PC-9 (cell line): ENCODE data around the gene SCUBE2. TPM values are rescaled to one million over a fixed set of nuclear protein-coding genes. Genes with fewer than 3 reads are reported as not detected.

ENCODE experiments used
- BruUV-seq: library from RNA; stranded (reverse); fragments of 400-500 nt; replicated peaks from 2 replicates; lab custom pipeline; 2021; lab: Mats Ljungman, UMichigan
- CTCF ChIA-PET: fragments of 300-600 bp; sonication (Branson Sonifier 250); formaldehyde crosslinking; loops from one replicate; lab custom pipeline; 2022; ENCODE audit warnings: antibody characterized with exemption; lab: Charles Lee
- POLR2A ChIA-PET: fragments of 300-600 bp; sonication (Branson Sonifier 250); formaldehyde crosslinking; loops from one replicate; lab custom pipeline; 2022; ENCODE audit warnings: antibody characterized with exemption; ENCODE audit not compliant: unreplicated experiment; lab: Charles Lee
- DNase-seq, 2 experiments: peaks; one replicate each; pipeline versions ENCODE4 v3.0.0 to v3.0.0-alpha.2; 2015 to 2022; ENCODE audit warnings: mixed read lengths in 1 of 2
- H2AFZ ChIP-seq: fragments of 200-600 bp; sonication (generic); 2 replicates; pipeline ENCODE4 v1.8.1; 2017; ENCODE audit warnings: antibody characterized with exemption
- H3F3A ChIP-seq: fragments of 200-600 bp; sonication (generic); 2 replicates; pipeline ENCODE4 v1.8.1; 2017; ENCODE audit warnings: antibody characterized with exemption, mild to moderate bottlenecking, low read depth; ENCODE audit not compliant: insufficient read depth
- H3K27ac ChIP-seq: fragments of 200-600 bp; sonication (generic); 2 replicates; pipeline ENCODE4 v1.6.1; 2016; ENCODE audit warnings: mixed run types
- H3K27me3 ChIP-seq: fragments of 200-600 bp; sonication (generic); 2 replicates; pipeline ENCODE4 v1.6.1; 2016; ENCODE audit warnings: low read depth, mixed run types; ENCODE audit not compliant: insufficient read depth
- H3K36me3 ChIP-seq: fragments of 200-600 bp; sonication (generic); 2 replicates; pipeline ENCODE4 v1.6.1; 2016; ENCODE audit warnings: low read depth, mixed run types
- H3K4me1 ChIP-seq: fragments of 200-600 bp; sonication (generic); replicated peaks from 2 replicates; pipeline ENCODE4 v1.6.1; 2016; ENCODE audit warnings: mixed run types; ENCODE audit not compliant: insufficient read depth
- H3K4me2 ChIP-seq: fragments of 200-600 bp; sonication (generic); 2 replicates; pipeline ENCODE4 v1.6.1; 2017; ENCODE audit warnings: mixed run types
- H3K4me3 ChIP-seq: fragments of 200-600 bp; sonication (generic); 2 replicates; pipeline ENCODE4 v1.6.1; 2016; ENCODE audit warnings: mixed run types
- H3K79me2 ChIP-seq: fragments of 200-600 bp; sonication (generic); 2 replicates; pipeline ENCODE4 v1.6.1; 2017; ENCODE audit warnings: low read depth, mixed run types
- H3K9me2 ChIP-seq: fragments of 200-600 bp; sonication (generic); 2 replicates; pipeline ENCODE4 v1.8.1; 2017; ENCODE audit warnings: mild to moderate bottlenecking; ENCODE audit not compliant: insufficient read depth
- H3K9me3 ChIP-seq: fragments of 200-600 bp; sonication (generic); 2 replicates; pipeline ENCODE4 v1.8.1; 2016; ENCODE audit warnings: low read depth; ENCODE audit not compliant: insufficient read depth
- H4K20me1 ChIP-seq: fragments of 200-600 bp; sonication (generic); 2 replicates; pipeline ENCODE4 v1.8.1; 2017; ENCODE audit not compliant: insufficient read depth
- EZH2 ChIP-seq: fragments of 200-600 bp; sonication (generic); IDR thresholded peaks from 2 replicates; pipeline ENCODE4 v1.8.0; 2017; ENCODE audit warnings: antibody characterized with exemption, low read depth
- intact Hi-C: fragments of 100-400 bp; cut with micrococcal nuclease; formaldehyde crosslinking; loops from one replicate; pipeline ENCODE4 v1.10.0; 2022; ENCODE audit not compliant: unreplicated experiment
- total RNA-seq: library from RNA; stranded (reverse); gene quantifications from 2 replicates; pipeline ENCODE4 v1.2.3, GENCODE V29; 2021
- TF ChIP-seq, protein P1 (sequence below): fragments of 200-600 bp; sonication (generic); conservative IDR thresholded peaks from 2 replicates; pipeline ENCODE4 v1.6.1; 2017; ENCODE audit warnings: mixed run types, antibody characterized with exemption, mild to moderate bottlenecking, moderate library complexity

Gene SCUBE2
- total RNA-seq, 1 experiment from 2014 or later = not detected

DNA sequence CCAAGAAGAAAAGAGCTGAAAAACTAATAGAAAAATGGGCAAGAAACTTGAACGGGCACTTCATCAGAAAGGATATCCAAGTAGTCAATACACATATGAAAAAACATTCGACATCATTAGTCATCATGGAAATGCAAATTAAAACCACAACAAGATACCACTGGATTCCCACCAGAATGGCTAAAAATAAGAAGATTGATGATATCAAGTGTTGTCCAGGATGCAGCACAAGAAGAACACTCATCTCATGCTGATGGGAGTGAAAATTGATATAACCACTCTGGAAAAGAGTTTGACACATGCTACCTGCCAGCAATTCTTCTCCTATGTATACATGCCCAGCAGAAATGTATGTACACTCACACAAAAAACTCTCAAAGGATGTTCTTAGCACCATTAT is 26.9 kb upstream of the SCUBE2 start:
- no peak overlapping the region for H2AFZ ChIP-seq
- BruUV-seq = no TSS peak
- H3K4me2 ChIP-seq = no peak overlapping the region
- no peaks in the 10 kb centered on the region for H3K4me1 ChIP-seq
- no peak for DNase-seq
- H3F3A ChIP-seq = no peaks in the 10 kb centered on the region
- CTCF ChIA-PET = interaction anchor here (0.6 kb wide), 1 partner anchor 34 kb away, joined by 9 read pairs; no protein-coding TSS in a partner anchor
- H3K9me3 ChIP-seq = no peaks in the 10 kb centered on the region
- H3K36me3 ChIP-seq = no peaks in the 10 kb centered on the region
- H3K27me3 ChIP-seq = no peaks in the 10 kb centered on the region
- H3K27ac ChIP-seq = no peak overlapping the region
- POLR2A ChIA-PET = no interaction called here
- no peak overlapping the region for H3K4me3 ChIP-seq
- TF ChIP-seq, protein P1, sequence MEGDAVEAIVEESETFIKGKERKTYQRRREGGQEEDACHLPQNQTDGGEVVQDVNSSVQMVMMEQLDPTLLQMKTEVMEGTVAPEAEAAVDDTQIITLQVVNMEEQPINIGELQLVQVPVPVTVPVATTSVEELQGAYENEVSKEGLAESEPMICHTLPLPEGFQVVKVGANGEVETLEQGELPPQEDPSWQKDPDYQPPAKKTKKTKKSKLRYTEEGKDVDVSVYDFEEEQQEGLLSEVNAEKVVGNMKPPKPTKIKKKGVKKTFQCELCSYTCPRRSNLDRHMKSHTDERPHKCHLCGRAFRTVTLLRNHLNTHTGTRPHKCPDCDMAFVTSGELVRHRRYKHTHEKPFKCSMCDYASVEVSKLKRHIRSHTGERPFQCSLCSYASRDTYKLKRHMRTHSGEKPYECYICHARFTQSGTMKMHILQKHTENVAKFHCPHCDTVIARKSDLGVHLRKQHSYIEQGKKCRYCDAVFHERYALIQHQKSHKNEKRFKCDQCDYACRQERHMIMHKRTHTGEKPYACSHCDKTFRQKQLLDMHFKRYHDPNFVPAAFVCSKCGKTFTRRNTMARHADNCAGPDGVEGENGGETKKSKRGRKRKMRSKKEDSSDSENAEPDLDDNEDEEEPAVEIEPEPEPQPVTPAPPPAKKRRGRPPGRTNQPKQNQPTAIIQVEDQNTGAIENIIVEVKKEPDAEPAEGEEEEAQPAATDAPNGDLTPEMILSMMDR = no peak
- no peak for TF ChIP-seq EZH2
- no peaks in the 10 kb centered on the region for H4K20me1 ChIP-seq
- no peaks in the 10 kb centered on the region for H3K79me2 ChIP-seq
- intact Hi-C loops = no loop called here
- H3K9me2 ChIP-seq = no peaks in the 10 kb centered on the region

DNA sequence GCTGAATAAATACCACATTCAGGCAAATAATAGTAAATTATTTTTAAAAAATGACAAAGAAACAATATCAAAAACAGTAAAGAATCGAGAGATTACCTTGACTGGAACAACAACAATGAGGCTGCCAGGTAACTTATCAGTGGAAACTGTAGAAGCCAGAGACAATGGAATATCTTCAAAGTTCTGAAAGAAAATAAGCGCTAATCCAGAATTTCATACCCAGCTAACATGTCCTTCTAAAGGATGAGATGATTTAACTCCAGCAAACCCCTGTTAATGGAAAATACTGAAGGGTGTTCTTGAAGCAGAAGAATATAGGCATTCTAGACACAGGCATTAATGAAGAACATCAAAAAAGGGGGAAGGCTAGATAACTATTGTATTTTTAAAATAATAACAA is 20.7 kb upstream of the SCUBE2 start:
- no peaks in the 10 kb centered on the region for H3K79me2 ChIP-seq
- CTCF ChIA-PET = no interaction called here
- no TSS peak for BruUV-seq
- no peaks in the 10 kb centered on the region for H3F3A ChIP-seq
- no peak overlapping the region for H3K4me3 ChIP-seq
- no peaks in the 10 kb centered on the region for H3K9me2 ChIP-seq
- POLR2A ChIA-PET = no interaction called here
- H3K4me1 ChIP-seq = no peaks in the 10 kb centered on the region
- DNase-seq = no peak
- H3K27ac ChIP-seq = no peak overlapping the region
- H3K27me3 ChIP-seq = no peaks in the 10 kb centered on the region
- no peaks in the 10 kb centered on the region for H3K36me3 ChIP-seq
- H2AFZ ChIP-seq = no peak overlapping the region
- TF ChIP-seq EZH2 = no peak
- TF ChIP-seq, protein P1 = no peak
- H3K4me2 ChIP-seq = no peak overlapping the region
- no peaks in the 10 kb centered on the region for H4K20me1 ChIP-seq
- intact Hi-C loops = no loop called here
- 0 out of 2 replicates have a peak, but pooled peaks cover 5% of the 10 kb centered on the region for H3K9me3 ChIP-seq

DNA sequence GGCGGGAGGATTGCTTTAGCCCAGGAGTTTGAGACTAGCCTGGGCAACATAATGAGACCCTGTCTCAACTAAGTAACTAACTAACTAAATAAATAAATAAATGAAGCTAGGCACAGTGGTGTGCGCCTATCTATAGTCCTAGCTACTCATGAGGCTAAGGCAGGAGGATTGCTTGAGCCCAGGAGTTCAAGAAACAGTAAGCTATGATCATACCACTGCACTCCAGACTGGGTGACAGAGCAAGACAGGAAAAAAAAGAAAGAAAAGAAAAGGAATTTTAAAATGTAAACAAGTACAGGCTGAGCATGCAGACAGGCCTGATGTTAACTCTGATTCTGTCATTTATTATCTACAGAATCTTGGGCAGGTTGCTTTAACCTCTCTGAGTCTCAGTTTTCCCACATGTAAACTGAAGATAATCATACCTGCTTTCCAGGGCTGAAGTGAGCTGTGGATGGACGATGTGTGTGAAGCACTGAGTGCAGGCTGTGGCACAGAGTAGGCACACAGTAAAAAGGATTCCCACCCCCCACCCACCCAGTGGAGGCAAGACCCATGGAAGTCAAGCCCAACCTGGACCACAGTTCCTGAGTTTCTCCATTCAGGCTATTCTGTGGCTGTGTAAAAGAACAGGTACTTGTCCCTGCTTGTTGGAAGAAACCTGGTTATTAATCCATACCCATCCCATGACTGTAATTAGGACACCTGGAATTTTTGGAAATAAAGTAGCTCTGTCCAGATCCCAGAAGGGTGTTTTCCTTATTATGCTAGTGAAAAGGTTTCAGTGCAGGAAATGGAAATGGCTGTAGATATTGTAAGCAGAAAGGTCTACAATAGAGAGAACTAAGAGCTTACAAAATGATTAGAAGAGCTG is 18.7 kb upstream of the SCUBE2 start:
- BruUV-seq = no TSS peak

More for the DNA sequence above, 18.7 kb upstream of the SCUBE2 start:
- Histone ChIP-seq H3K27me3 (no peaks in the 10 kb centered on the region), H3K4me1 (no peaks in the 10 kb centered on the region), H3K27ac (no peak overlapping the region), H4K20me1 (no peaks in the 10 kb centered on the region), H3K9me3 (0 out of 2 replicates have a peak, but pooled peaks cover 5% of the 10 kb centered on the region), H3K79me2 (no peaks in the 10 kb centered on the region), H3K4me2 (no peak overlapping the region), H3K36me3 (no peaks in the 10 kb centered on the region), H3F3A (no peaks in the 10 kb centered on the region; the same call in 1 of the 2 replicates), H3K9me2 (no peaks in the 10 kb centered on the region), H2AFZ (no peak overlapping the region), H3K4me3 (no peak overlapping the region)
- intact Hi-C loops = no loop called here
- DNase-seq = no peak
- ChIA-PET POLR2A (no interaction called here), CTCF (no interaction called here)
- TF ChIP-seq, protein P1 = no peak
- TF ChIP-seq EZH2 = no peak
